HEK293T (cell line): ENCODE measurements around the gene TBX20.

Experiments
- BHLHE40 ChIP-seq: fragments of 450-650 bp; IDR thresholded peaks from 2 replicates; pipeline ENCODE4 v1.6.1; 2016; ENCODE audit warnings: mild to moderate bottlenecking, moderate library complexity, borderline replicate concordance
- CTBP1 ChIP-seq: fragments of 450-650 bp; IDR thresholded peaks from 2 replicates; pipeline ENCODE4 v1.6.1; 2016; ENCODE audit warnings: borderline replicate concordance
- ELF4 ChIP-seq: fragments of 450-650 bp; IDR thresholded peaks from 2 replicates; pipeline ENCODE4 v1.6.1; 2017; ENCODE audit warnings: antibody characterized with exemption
- FOXA1 ChIP-seq: fragments of 450-650 bp; IDR thresholded peaks from 2 replicates; pipeline ENCODE4 v1.6.1; 2016; ENCODE audit warnings: mild to moderate bottlenecking
- FOXK2 ChIP-seq: fragments of 450-650 bp; IDR thresholded peaks from 2 replicates; pipeline ENCODE4 v1.6.1; 2016; ENCODE audit warnings: mild to moderate bottlenecking
- FOXM1 ChIP-seq: fragments of 450-650 bp; IDR thresholded peaks from 2 replicates; pipeline ENCODE4 v1.6.1; 2017; ENCODE audit warnings: mild to moderate bottlenecking, borderline replicate concordance
- HDGF ChIP-seq: fragments of 450-650 bp; IDR thresholded peaks from 2 replicates; pipeline ENCODE4 v1.6.1; 2017; ENCODE audit warnings: antibody characterized with exemption, borderline replicate concordance
- L3MBTL2 ChIP-seq: fragments of 450-650 bp; conservative IDR thresholded peaks from 2 replicates; pipeline ENCODE4 v1.6.1; 2016; ENCODE audit warnings: mild to moderate bottlenecking
- NFRKB ChIP-seq: fragments of 450-650 bp; IDR thresholded peaks from 2 replicates; pipeline ENCODE4 v1.6.1; 2016; ENCODE audit warnings: mild to moderate bottlenecking, moderate library complexity
- SP1 ChIP-seq: fragments of 450-650 bp; IDR thresholded peaks from 2 replicates; pipeline ENCODE4 v1.6.1; 2017
- SUZ12 ChIP-seq: fragments of 450-650 bp; IDR thresholded peaks from 2 replicates; pipeline ENCODE4 v1.6.1; 2016; ENCODE audit warnings: mild to moderate bottlenecking
- TARDBP ChIP-seq: fragments of 450-650 bp; IDR thresholded peaks from 2 replicates; pipeline ENCODE4 v1.6.1; 2016
- ZNF384 ChIP-seq: fragments of 450-650 bp; IDR thresholded peaks from 2 replicates; pipeline ENCODE4 v1.6.1; 2016

GRCh38 chr7:35232994-35233393 is 20.9 kb downstream of the TBX20 start:
- no peak for TF ChIP-seq TARDBP
- no peak for TF ChIP-seq SUZ12
- no peak for TF ChIP-seq FOXA1
- TF ChIP-seq NFRKB: no peak
- no peak for TF ChIP-seq L3MBTL2
- no peak for TF ChIP-seq FOXM1
- no peak for TF ChIP-seq CTBP1
- TF ChIP-seq SP1: no peak
- TF ChIP-seq BHLHE40: no peak
- no peak for TF ChIP-seq ELF4
- no peak for TF ChIP-seq HDGF
- TF ChIP-seq FOXK2: no peak
- TF ChIP-seq ZNF384: no peak
